Ectodermal cell (in vitro differentiated cells): ENCODE measurements around the gene ZNF649. TPM values are rescaled to one million over a fixed set of nuclear protein-coding genes. Genes with fewer than 3 reads are reported as not detected.

ENCODE experiments used
- H3K27ac ChIP-seq: 2 replicates; pipeline ENCODE4 v1.7.0; 2013; ENCODE audit warnings: mild to moderate bottlenecking, low read depth, low read length; ENCODE audit not compliant: insufficient read depth, poor library complexity, severe bottlenecking
- H3K27me3 ChIP-seq: 2 replicates; pipeline ENCODE4 v1.7.0; 2013; ENCODE audit warnings: mild to moderate bottlenecking, low read length; ENCODE audit not compliant: insufficient read depth, control insufficient read depth, poor library complexity, severe bottlenecking
- H3K36me3 ChIP-seq: one replicate; pipeline ENCODE4 v1.7.0; 2013; ENCODE audit warnings: low read length; ENCODE audit not compliant: control insufficient read depth, insufficient read depth
- H3K4me1 ChIP-seq: one replicate; pipeline ENCODE4 v1.7.0; 2013; ENCODE audit warnings: low read length; ENCODE audit not compliant: control insufficient read depth, insufficient read depth
- H3K4me3 ChIP-seq: 2 replicates; pipeline ENCODE4 v1.7.0; 2013; ENCODE audit warnings: low read depth, low read length, control low read depth; ENCODE audit not compliant: insufficient read depth
- H3K9me3 ChIP-seq: 2 replicates; pipeline ENCODE4 v1.7.0; 2013; ENCODE audit warnings: mild to moderate bottlenecking, low read length, moderate library complexity; ENCODE audit not compliant: control insufficient read depth
- WGBS, 2 experiments: methylation state at CpG; one replicate each; pipeline ENCODE4 v1.1.7; 2013; ENCODE audit warnings: missing lambda C conversion rate in 2 of 2; 5-methylcytosine and 5-hydroxymethylcytosine counted together
- polyA plus RNA-seq, 4 experiments: library from polyadenylated mRNA; stranded (reverse); fragments of 50-300 nt; gene quantifications; one replicate each; pipeline ENCODE4 v1.2.3, GENCODE V29; 2013

The ZNF649 gene
- polyA plus RNA-seq (2013, experiment 1 of 4) = 33.6 TPM
- 38.8 TPM for polyA plus RNA-seq (2013, experiment 2 of 4)
- polyA plus RNA-seq (2013, experiment 3 of 4) = 27.4 TPM
- polyA plus RNA-seq (2013, experiment 4 of 4) = 30.4 TPM

- peaks cover 26% of the 10 kb centered on the region for H3K36me3 ChIP-seq
- peak within 1 kb of the TSS; percentile 91 for H3K4me3 ChIP-seq
- 0 to 1% methylated on average over 43 of the region's 43 CpGs for WGBS, 2 experiments
- no peaks in the 10 kb centered on the region for H3K9me3 ChIP-seq
- peak within 1 kb of the TSS; percentile 44 for H3K27ac ChIP-seq
- no peaks in the 10 kb centered on the region for H3K27me3 ChIP-seq
- no peaks in the 10 kb centered on the region for H3K4me1 ChIP-seq
These were observed at the start of gene ZNF649 for GRCh38 chr19:51904331-51905165. Gene ZNF649, minus strand, starts transcription at chr19:51905017. Its CDS starts 4,910 bp downstream, at chr19:51900107.

GRCh38 chr19:51948975-51949374 lies 44.2 kb upstream of the ZNF649 start:
- Histone ChIP-seq H3K27me3 (no peaks in the 10 kb centered on the region), H3K36me3 (peaks cover 21% of the 10 kb centered on the region), H3K9me3 (peaks cover 6% of the 10 kb centered on the region), H3K4me1 (no peaks in the 10 kb centered on the region), H3K27ac (no peak overlapping the region), H3K4me3 (no peak overlapping the region)
- 95% methylated on average over 25 of the region's 25 CpGs for WGBS, 2 experiments

- peaks cover 45% of the 10 kb centered on the region for H3K36me3 ChIP-seq
These were observed 41.8 kb upstream of the ZNF649 start for GRCh38 chr19:51946602-51947001.

DNA sequence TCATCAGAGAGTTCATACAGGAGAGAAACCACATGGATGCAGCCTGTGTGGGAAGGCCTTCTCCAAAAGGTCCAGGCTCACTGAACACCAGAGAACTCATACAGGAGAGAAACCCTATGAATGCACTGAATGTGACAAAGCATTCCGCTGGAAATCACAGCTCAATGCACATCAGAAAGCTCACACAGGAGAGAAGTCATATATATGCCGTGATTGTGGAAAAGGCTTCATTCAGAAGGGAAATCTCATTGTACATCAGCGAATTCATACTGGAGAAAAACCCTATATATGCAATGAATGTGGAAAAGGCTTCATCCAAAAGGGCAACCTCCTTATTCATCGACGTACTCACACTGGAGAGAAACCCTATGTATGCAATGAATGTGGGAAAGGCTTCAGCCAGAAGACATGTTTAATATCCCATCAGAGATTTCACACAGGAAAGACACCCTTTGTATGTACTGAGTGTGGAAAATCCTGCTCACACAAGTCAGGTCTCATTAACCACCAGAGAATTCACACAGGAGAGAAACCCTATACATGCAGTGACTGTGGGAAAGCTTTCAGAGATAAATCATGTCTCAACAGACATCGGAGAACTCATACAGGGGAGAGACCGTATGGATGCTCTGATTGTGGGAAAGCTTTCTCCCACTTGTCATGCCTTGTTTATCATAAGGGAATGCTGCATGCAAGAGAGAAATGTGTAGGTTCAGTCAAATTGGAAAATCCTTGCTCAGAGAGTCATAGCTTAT lies 40.2 kb upstream of the ZNF649 start:
- 95 to 97% methylated on average over 7 of the region's 7 CpGs for WGBS, 2 experiments
- H3K4me3 ChIP-seq = no peak overlapping the region
- no peak overlapping the region for H3K27ac ChIP-seq
- H3K36me3 ChIP-seq = peaks cover 60% of the 10 kb centered on the region
- H3K4me1 ChIP-seq = no peaks in the 10 kb centered on the region
- H3K27me3 ChIP-seq = no peaks in the 10 kb centered on the region
- H3K9me3 ChIP-seq = peaks cover 14% of the 10 kb centered on the region

More at GRCh38 chr19:51946602-51947001, 41.8 kb upstream of the ZNF649 start:
- no peak overlapping the region for H3K27ac ChIP-seq
- H3K4me3 ChIP-seq = no peak overlapping the region
- WGBS, 2 experiments = 100% methylated on average over 1 of the region's 1 CpG
- no peaks in the 10 kb centered on the region for H3K27me3 ChIP-seq
- no peaks in the 10 kb centered on the region for H3K4me1 ChIP-seq
- H3K9me3 ChIP-seq = peaks cover 14% of the 10 kb centered on the region

GRCh38 chr19:51938936-51939335 lies 34.1 kb upstream of the ZNF649 start:
- Histone ChIP-seq H3K9me3 (peaks cover 9% of the 10 kb centered on the region), H3K4me1 (no peaks in the 10 kb centered on the region), H3K4me3 (no peak overlapping the region), H3K27ac (no peak overlapping the region), H3K36me3 (peaks cover 80% of the 10 kb centered on the region), H3K27me3 (no peaks in the 10 kb centered on the region)
- WGBS, 2 experiments = no CpG with 5 or more reads among the region's 2 CpGs

GRCh38 chr19:51931921-51932320 lies 27.1 kb upstream of the ZNF649 start:
- H3K4me3 ChIP-seq = no peak overlapping the region
- no peaks in the 10 kb centered on the region for H3K27me3 ChIP-seq
- peaks cover 3% of the 10 kb centered on the region for H3K9me3 ChIP-seq
- WGBS, 2 experiments = 93 to 95% methylated on average over 8 of the region's 8 CpGs
- no peaks in the 10 kb centered on the region for H3K4me1 ChIP-seq
- H3K36me3 ChIP-seq = peaks cover 37% of the 10 kb centered on the region
- no peak overlapping the region for H3K27ac ChIP-seq

GRCh38 chr19:51927859-51928258 lies 23.0 kb upstream of the ZNF649 start:
- peaks cover 7% of the 10 kb centered on the region for H3K36me3 ChIP-seq
- no peaks in the 10 kb centered on the region for H3K27me3 ChIP-seq
- H3K4me1 ChIP-seq = no peaks in the 10 kb centered on the region
- 45 to 46% methylated on average over 13 of the region's 13 CpGs for WGBS, 2 experiments
- peak overlapping the region; percentile 61 for H3K4me3 ChIP-seq
- H3K27ac ChIP-seq = no peak overlapping the region
- H3K9me3 ChIP-seq = peaks cover 2% of the 10 kb centered on the region

DNA sequence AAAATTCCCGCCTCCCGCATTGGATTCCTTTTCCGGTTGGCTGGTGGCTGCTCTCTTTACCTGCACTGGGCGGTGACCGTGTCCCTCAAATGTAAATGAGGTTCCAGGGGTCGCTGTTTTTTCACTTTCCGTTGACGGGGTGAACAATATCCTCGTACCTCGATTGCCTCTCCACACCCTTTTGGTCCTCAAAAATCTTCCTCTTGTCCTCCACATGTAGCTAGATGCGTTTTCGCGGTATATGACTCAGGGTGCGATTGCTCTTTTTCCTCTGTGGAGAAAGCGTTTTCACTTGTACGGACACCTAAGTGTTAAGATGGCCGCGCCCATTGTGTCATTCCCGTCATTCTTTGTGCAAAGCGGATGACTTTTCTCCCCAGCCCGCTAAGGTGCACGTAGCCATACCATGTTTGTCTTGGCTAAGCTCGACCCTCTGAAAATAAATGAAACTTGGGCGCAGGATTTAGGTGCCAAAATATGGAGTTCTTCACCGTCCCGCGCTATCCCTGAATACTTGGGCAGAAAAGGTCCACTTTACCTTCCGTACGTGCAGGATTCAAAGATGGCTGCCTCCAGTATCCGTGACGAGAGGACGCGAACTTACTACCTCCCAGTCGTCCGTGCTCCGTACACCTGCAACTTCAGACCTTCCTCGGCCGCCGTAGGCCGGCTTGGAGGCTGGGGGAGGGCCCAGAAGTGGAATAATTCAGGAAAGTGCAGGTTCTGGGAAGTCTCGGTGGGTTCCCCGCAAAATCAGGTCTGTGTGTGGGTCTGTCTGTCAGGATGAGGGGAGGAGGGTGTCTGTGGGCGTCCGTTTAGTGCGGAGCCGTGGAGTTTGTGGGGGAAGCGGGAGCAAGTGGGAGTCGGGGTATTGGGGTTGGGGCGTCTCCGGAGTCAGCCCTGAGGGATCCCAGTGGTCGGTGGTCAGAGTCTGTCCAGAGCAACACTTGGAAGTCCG lies 22.2 kb upstream of the ZNF649 start, which contains the start of gene ZNF613:
Gene ZNF613 (plus strand): TSS at position 689 of the 958 bp plus-strand sequence. CDS start 8,749 bp downstream, outside the sequence.
- WGBS, 2 experiments = 0 to 1% methylated on average over 52 of the region's 52 CpGs
- no peaks in the 10 kb centered on the region for H3K4me1 ChIP-seq
- peak within 1 kb of the TSS; percentile 78 for H3K27ac ChIP-seq
- peak within 1 kb of the TSS; percentile 61 for H3K4me3 ChIP-seq
- H3K36me3 ChIP-seq = peaks cover 3% of the 10 kb centered on the region
- peaks cover 2% of the 10 kb centered on the region for H3K9me3 ChIP-seq
- no peaks in the 10 kb centered on the region for H3K27me3 ChIP-seq

DNA sequence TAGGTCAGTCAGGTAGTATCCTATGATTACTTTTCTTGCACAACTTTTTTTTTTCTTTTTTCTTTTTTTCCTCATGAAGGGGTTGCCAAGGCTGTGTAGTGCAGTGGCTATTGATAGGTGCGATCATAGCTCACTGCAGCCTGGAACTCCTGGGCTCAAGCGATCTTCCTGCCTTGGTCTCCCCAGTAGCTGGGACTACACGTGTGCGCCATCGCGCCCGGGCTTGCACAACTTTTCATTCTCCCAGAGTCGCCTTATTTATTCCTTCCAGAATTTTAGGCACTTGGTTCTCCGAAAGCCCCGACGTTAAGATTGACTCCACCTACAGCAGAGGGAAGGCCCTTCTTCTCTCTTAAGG lies 21.6 kb upstream of the ZNF649 start:
- 28 to 33% methylated on average over 11 of the region's 11 CpGs for WGBS, 2 experiments
- peak overlapping the region; percentile 61 for H3K4me3 ChIP-seq
- no peaks in the 10 kb centered on the region for H3K36me3 ChIP-seq
- no peaks in the 10 kb centered on the region for H3K4me1 ChIP-seq
- no peaks in the 10 kb centered on the region for H3K27me3 ChIP-seq
- peaks cover 4% of the 10 kb centered on the region for H3K9me3 ChIP-seq
- no peak overlapping the region for H3K27ac ChIP-seq
